Epidermal melanocyte (primary cell): ENCODE results near the gene GMPPB.

Experiments
- DNase-seq: peaks from one replicate; pipeline ENCODE4 v3.0.0; 2011; ENCODE audit warnings: low spot score; ENCODE audit not compliant: insufficient read length

GMPPB gene

DNA sequence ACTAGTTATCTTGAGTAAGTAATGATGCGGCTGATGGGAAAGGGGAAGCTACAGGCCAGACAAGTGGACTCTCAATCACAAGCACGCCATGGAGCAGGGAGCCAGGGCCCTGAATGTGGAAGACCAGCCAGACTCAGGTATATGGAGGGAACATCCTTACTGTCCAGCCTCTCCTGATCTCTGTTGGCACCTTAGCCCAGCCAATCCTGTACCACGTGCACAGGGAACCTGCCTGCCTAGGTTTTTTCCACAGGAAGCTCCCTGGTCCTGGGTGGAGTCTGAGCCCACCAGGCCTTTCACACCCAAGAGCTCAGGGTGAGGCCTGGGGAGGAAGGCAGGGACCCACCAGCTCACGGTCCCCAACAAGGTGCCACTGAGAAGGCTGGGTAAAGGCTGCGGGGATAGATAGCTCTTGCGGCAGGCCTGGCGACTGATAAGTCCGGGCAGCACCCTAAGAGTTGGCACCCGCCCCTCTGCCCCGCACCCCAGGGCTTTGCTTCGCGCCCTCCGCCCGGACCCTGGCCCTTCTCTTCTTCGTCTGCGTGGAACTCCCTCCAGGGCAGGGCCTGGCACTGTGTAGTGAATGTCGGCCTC, 50.5 kb downstream of the GMPPB start:
- no peak for DNase-seq

GRCh38 chr3:49671291-49672288, 52.2 kb downstream of the GMPPB start:
- DNase-seq = peak; percentile 82

GRCh38 chr3:49670940-49671290, 52.8 kb downstream of the GMPPB start:
- no peak for DNase-seq
